Panc1 (cell line): ENCODE results near the gene SLX9.

ENCODE experiments used
- POLR2AphosphoS5 ChIP-seq: IDR thresholded peaks from 2 replicates; pipeline ENCODE4 v1.6.1; 2012; ENCODE audit warnings: mild to moderate bottlenecking, low read depth, low read length, moderate library complexity
- SIN3A ChIP-seq: IDR thresholded peaks from 2 replicates; pipeline ENCODE4 v1.6.1; 2012; ENCODE audit warnings: low read depth, mild to moderate bottlenecking, low read length, moderate library complexity, borderline replicate concordance; ENCODE audit not compliant: insufficient read depth
- TCF7L2 ChIP-seq: IDR thresholded peaks from 2 replicates; pipeline ENCODE4 v1.6.1; 2011; ENCODE audit warnings: mild to moderate bottlenecking, low read depth, low read length, inconsistent platforms
- TF ChIP-seq, protein P1 (sequence below), 2 experiments: IDR thresholded peaks; 2 replicates each; pipeline ENCODE4 v1.6.1; 2011 to 2012; ENCODE audit warnings: low read depth in 2 of 2, control low read depth in 1 of 2, low read length in 1 of 2, mild to moderate bottlenecking in 1 of 2, moderate library complexity in 1 of 2; ENCODE audit not compliant: insufficient read depth in 1 of 2
- TF ChIP-seq, protein P2 (sequence below): fragments of 450-650 bp; IDR thresholded peaks from 2 replicates; pipeline ENCODE4 v1.5.1; 2017; ENCODE audit warnings: mild to moderate bottlenecking

DNA sequence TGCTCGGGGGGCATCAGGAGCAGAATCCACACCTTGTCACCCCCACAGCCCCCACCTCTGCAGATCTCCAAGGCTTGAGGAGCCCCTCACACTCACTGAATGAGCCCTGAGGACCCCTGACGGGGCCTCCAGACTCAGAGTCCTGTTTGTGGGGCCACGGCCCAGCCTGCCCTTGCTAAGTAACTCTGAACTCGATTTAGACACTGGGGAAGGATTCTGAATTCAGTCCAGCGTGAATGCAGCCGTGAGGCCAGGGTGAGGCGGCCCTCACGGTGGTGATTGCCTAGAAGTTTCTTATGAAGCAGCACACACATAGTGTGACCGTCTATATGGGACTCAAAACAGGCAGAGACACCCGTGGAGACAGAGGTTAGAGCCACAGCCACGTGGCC lies 75.6 kb downstream of the SLX9 start:
- no peak for TF ChIP-seq POLR2AphosphoS5
- TF ChIP-seq, protein P1, sequence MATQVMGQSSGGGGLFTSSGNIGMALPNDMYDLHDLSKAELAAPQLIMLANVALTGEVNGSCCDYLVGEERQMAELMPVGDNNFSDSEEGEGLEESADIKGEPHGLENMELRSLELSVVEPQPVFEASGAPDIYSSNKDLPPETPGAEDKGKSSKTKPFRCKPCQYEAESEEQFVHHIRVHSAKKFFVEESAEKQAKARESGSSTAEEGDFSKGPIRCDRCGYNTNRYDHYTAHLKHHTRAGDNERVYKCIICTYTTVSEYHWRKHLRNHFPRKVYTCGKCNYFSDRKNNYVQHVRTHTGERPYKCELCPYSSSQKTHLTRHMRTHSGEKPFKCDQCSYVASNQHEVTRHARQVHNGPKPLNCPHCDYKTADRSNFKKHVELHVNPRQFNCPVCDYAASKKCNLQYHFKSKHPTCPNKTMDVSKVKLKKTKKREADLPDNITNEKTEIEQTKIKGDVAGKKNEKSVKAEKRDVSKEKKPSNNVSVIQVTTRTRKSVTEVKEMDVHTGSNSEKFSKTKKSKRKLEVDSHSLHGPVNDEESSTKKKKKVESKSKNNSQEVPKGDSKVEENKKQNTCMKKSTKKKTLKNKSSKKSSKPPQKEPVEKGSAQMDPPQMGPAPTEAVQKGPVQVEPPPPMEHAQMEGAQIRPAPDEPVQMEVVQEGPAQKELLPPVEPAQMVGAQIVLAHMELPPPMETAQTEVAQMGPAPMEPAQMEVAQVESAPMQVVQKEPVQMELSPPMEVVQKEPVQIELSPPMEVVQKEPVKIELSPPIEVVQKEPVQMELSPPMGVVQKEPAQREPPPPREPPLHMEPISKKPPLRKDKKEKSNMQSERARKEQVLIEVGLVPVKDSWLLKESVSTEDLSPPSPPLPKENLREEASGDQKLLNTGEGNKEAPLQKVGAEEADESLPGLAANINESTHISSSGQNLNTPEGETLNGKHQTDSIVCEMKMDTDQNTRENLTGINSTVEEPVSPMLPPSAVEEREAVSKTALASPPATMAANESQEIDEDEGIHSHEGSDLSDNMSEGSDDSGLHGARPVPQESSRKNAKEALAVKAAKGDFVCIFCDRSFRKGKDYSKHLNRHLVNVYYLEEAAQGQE (IDR thresholded peaks at IDR 0.05; ENCODE audit: insufficient read depth in 1 of 2, low read depth in 2 of 2, low read length in 1 of 2) = no peak
- TF ChIP-seq, protein P2, sequence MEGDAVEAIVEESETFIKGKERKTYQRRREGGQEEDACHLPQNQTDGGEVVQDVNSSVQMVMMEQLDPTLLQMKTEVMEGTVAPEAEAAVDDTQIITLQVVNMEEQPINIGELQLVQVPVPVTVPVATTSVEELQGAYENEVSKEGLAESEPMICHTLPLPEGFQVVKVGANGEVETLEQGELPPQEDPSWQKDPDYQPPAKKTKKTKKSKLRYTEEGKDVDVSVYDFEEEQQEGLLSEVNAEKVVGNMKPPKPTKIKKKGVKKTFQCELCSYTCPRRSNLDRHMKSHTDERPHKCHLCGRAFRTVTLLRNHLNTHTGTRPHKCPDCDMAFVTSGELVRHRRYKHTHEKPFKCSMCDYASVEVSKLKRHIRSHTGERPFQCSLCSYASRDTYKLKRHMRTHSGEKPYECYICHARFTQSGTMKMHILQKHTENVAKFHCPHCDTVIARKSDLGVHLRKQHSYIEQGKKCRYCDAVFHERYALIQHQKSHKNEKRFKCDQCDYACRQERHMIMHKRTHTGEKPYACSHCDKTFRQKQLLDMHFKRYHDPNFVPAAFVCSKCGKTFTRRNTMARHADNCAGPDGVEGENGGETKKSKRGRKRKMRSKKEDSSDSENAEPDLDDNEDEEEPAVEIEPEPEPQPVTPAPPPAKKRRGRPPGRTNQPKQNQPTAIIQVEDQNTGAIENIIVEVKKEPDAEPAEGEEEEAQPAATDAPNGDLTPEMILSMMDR = no peak
- TF ChIP-seq SIN3A = no peak
- no peak for TF ChIP-seq TCF7L2
